Measurements from ENCODE around the gene ZBTB11.
"Not testable (repeated sequence)": the region's sequence is repeated elsewhere in the genome, so short reads cannot be mapped to it uniquely, and the experiment has no call there.

Gene ZBTB11

GRCh38 chr3:101643861-101644613, 32.9 kb downstream of the ZBTB11 start:
- DNase-seq, result peak; percentile 62

- DNase-seq, result no peak
Observed at GRCh38 chr3:101643009-101643844, 33.7 kb downstream of the ZBTB11 start.

- DNase-seq, result no peak
Observed at GRCh38 chr3:101642441-101642840, 34.5 kb downstream of the ZBTB11 start.

- DNase-seq, result not testable (repeated sequence)
Observed at GRCh38 chr3:101641397-101642115, 35.4 kb downstream of the ZBTB11 start.

GRCh38 chr3:101640256-101640655, 36.7 kb downstream of the ZBTB11 start:
- DNase-seq, result no peak

- DNase-seq, result no peak
Observed at GRCh38 chr3:101639280-101639963, 37.5 kb downstream of the ZBTB11 start.

GRCh38 chr3:101638261-101638745, 38.6 kb downstream of the ZBTB11 start:
- DNase-seq, result no peak

- no peak for DNase-seq
Observed at GRCh38 chr3:101637451-101637850, 39.5 kb downstream of the ZBTB11 start.

- peak; percentile 47 for DNase-seq
Observed at GRCh38 chr3:101635954-101636798, 40.8 kb downstream of the ZBTB11 start.

- no peak for DNase-seq
Observed at GRCh38 chr3:101635345-101635744, 41.6 kb downstream of the ZBTB11 start.

- no peak for DNase-seq
Observed at GRCh38 chr3:101634591-101635196, 42.2 kb downstream of the ZBTB11 start.

GRCh38 chr3:101633186-101633585, 43.7 kb downstream of the ZBTB11 start:
- no peak for DNase-seq

GRCh38 chr3:101632586-101632985, 44.3 kb downstream of the ZBTB11 start:
- no peak for DNase-seq

GRCh38 chr3:101631959-101632358, 45.0 kb downstream of the ZBTB11 start:
- DNase-seq, result not testable (repeated sequence)

- no peak for DNase-seq
Observed at GRCh38 chr3:101631098-101631796, 45.7 kb downstream of the ZBTB11 start.

- no peak for DNase-seq
Observed at GRCh38 chr3:101629219-101629618, 47.7 kb downstream of the ZBTB11 start.

- DNase-seq, result no peak
Observed at GRCh38 chr3:101625879-101626278, 51.1 kb downstream of the ZBTB11 start.

GRCh38 chr3:101624857-101625256, 52.1 kb downstream of the ZBTB11 start:
- DNase-seq, result no peak

- DNase-seq, result no peak
Observed at GRCh38 chr3:101623656-101624055, 53.3 kb downstream of the ZBTB11 start.

- DNase-seq, result no peak
Observed at GRCh38 chr3:101619734-101620133, 57.2 kb downstream of the ZBTB11 start.

GRCh38 chr3:101618726-101619125, 58.2 kb downstream of the ZBTB11 start:
- no peak for DNase-seq
